Measurements from ENCODE around the gene TLX2. TPM values are rescaled to one million over a fixed set of nuclear protein-coding genes. Genes with fewer than 3 reads are reported as not detected.

TLX2 gene
- total and polyA plus RNA-seq, 2 of the 13 experiments (the other 11 are each of a cell fraction or from before 2014, with no cell fraction given), result 0.05 to 0.20 TPM

GRCh38 chr2:74502147-74502719 is 12.0 kb upstream of the TLX2 start (continued):
- TF ChIP-seq ZNF143 (CRISPR knock-in tag; IDR thresholded peaks at IDR 0.05), result peak; percentile 74
- TF ChIP-seq MIER2 (CRISPR knock-in tag; IDR thresholded peaks at IDR 0.05), result peak; percentile 59
- peak; percentile 83 for TF ChIP-seq HDAC1 (CRISPR knock-in tag; IDR thresholded peaks at IDR 0.05)
- TF ChIP-seq IKZF4 (CRISPR knock-in tag; IDR thresholded peaks at IDR 0.05; ENCODE audit: borderline replicate concordance, low read depth, not compliant biosample characterization), result peak; percentile 45
- no peak for TF ChIP-seq ZNF501 (CRISPR knock-in tag; IDR thresholded peaks at IDR 0.05)
- peak; percentile 66; the same call in 1 of the 2 replicates for TF ChIP-seq ERF (CRISPR knock-in tag; IDR thresholded peaks at IDR 0.05)
- TF ChIP-seq ZNF33B (CRISPR knock-in tag; IDR thresholded peaks at IDR 0.05), result no peak
- TF ChIP-seq ZNF772 (CRISPR knock-in tag; IDR thresholded peaks at IDR 0.05), result peak; percentile 84; the same call in 1 of the 2 replicates
- TF ChIP-seq ZNF747 (CRISPR knock-in tag; IDR thresholded peaks at IDR 0.05; ENCODE audit: borderline replicate concordance), result 0 out of 2 replicates have a peak, but pooled peaks have one; percentile 19

GRCh38 chr2:74502720-74503505 is 11.3 kb upstream of the TLX2 start:
- Histone ChIP-seq H3K27me3 (ENCODE audit: control insufficient read depth in 1 of 2, insufficient read depth in 2 of 2, low read length in 2 of 2) (no peaks in the 10 kb centered on the region; a peak in 1 of 5 replicates), H3K27ac (ENCODE audit: extremely low read length, insufficient read depth, low read length) (peak overlapping the region; percentile 89), H3K4me3 (replicated peaks in 1 of 3; ENCODE audit: insufficient read depth in 1 of 3, low read depth in 2 of 3, low read length in 3 of 3) (peak overlapping the region; percentile 67 to 86 (median 82)), H3K4me2 (ENCODE audit: low read depth, low read length) (peak overlapping the region; percentile 92), H3K36me3 (replicated peaks in 1 of 2; ENCODE audit: control insufficient read depth in 1 of 2, insufficient read depth in 2 of 2, low read length in 2 of 2) (no peaks in the 10 kb centered on the region; a peak in 3 of 5 replicates), H2AFZ (ENCODE audit: low read length) (no peak overlapping the region), H3K9me3 (ENCODE audit: low read length) (no peaks in the 10 kb centered on the region), H3K9ac (ENCODE audit: insufficient read depth, low read depth, low read length) (peak overlapping the region; percentile 83), H4K20me1 (ENCODE audit: insufficient read depth, low read length) (no peaks in the 10 kb centered on the region), H3K4me1 (ENCODE audit: insufficient read depth, low read length) (peaks cover 68% of the 10 kb centered on the region), H3K79me2 (ENCODE audit: insufficient read depth, low read length) (peaks cover 54% of the 10 kb centered on the region)
- ChIA-PET CTCF (ENCODE audit: low intra/inter-chr PET ratio, low total read pairs) (interaction anchor here (1.5 to 2.9 kb wide), 2 partner anchors 14 to 20 kb away, joined by 5 to 20 read pairs; partner anchors contain the start of genes CCDC142 and TTC31), POLR2A (interaction anchor here (1.0 to 16.5 kb wide), 22 partner anchors 8 to 324 kb away, joined by 3 to 795 read pairs (median 14); partner anchors contain the start of genes AUP1, CCDC142, DQX1 and HTRA2)
- TSS peak; percentile 65 for BruUV-seq (replicated peaks)
- WGBS (ENCODE audit: low lambda C conversion rate), result 1% methylated on average over 45 of the region's 67 CpGs
- DNase-seq (ENCODE audit: low spot score), result peak; percentile 63
- intact Hi-C loops (cut with micrococcal nuclease; ENCODE audit: unreplicated experiment), result loop anchor here (1.0 kb wide), 1 partner anchor 20 kb away; the partner anchor contains the start of gene TTC31
- no peak for FAIRE-seq
- in situ Hi-C loops (cut with HindIII; ENCODE audit: extremely low pct_ligation_motif_present, low pct_unique_long_range_greater_than_20kb), result no loop called here
- peak; percentile 22 for ATAC-seq
- peak; percentile 68; the same call in 1 of the 2 replicates for TF ChIP-seq TFE3 (CRISPR knock-in tag; IDR thresholded peaks at IDR 0.05)
- TF ChIP-seq RXRA (CRISPR knock-in tag; IDR thresholded peaks at IDR 0.05), result peak; percentile 56; the same call in 1 of the 2 replicates
- no peak for TF ChIP-seq RORA (CRISPR knock-in tag; IDR thresholded peaks at IDR 0.05)
- TF ChIP-seq CERS6 (CRISPR knock-in tag; IDR thresholded peaks at IDR 0.05), result no peak
- peak; percentile 94; the same call in 1 of the 2 replicates for TF ChIP-seq ZNF790 (CRISPR knock-in tag; IDR thresholded peaks at IDR 0.05; ENCODE audit: borderline replicate concordance)
- no peak; the same call in 1 of the 2 replicates for TF ChIP-seq ZNF724P (CRISPR knock-in tag; IDR thresholded peaks at IDR 0.05; ENCODE audit: borderline replicate concordance)
- peak; percentile 73 for TF ChIP-seq PATZ1 (CRISPR knock-in tag; IDR thresholded peaks at IDR 0.05)
- TF ChIP-seq NFE2L1 (CRISPR knock-in tag; IDR thresholded peaks at IDR 0.05; ENCODE audit: borderline replicate concordance), result no peak

Measured in HepG2 (cell line).